GM18519 (cell line): ENCODE measurements around the gene PSENEN.
"Not testable (repeated sequence)": the region's sequence is repeated elsewhere in the genome, so short reads cannot be mapped to it uniquely, and the experiment has no call there.

Experiments used
- ATAC-seq: cut with Tn5 transposase; IDR thresholded peaks from one replicate; pipeline ENCODE4 v1.9.1; 2021; ENCODE audit warnings: mild to moderate bottlenecking, moderate library complexity; ENCODE audit not compliant: unreplicated experiment, low FRiP score

The PSENEN gene

GRCh38 chr19:35786299-35787160 is 41.1 kb downstream of the PSENEN start:
- no peak for ATAC-seq

- ATAC-seq = no peak
Measured at GRCh38 chr19:35787227-35787799, 41.9 kb downstream of the PSENEN start.

- no peak for ATAC-seq
Measured at GRCh38 chr19:35788205-35788960, 42.9 kb downstream of the PSENEN start.

- ATAC-seq = no peak
Measured at GRCh38 chr19:35789195-35789977, 43.9 kb downstream of the PSENEN start.

GRCh38 chr19:35789978-35790944 is 44.8 kb downstream of the PSENEN start:
- ATAC-seq = no peak

- no peak for ATAC-seq
Measured at GRCh38 chr19:35790981-35791813, 45.7 kb downstream of the PSENEN start.

- ATAC-seq = no peak
Measured at GRCh38 chr19:35791814-35792279, 46.4 kb downstream of the PSENEN start.

- ATAC-seq = no peak
Measured at GRCh38 chr19:35792312-35792711, 46.9 kb downstream of the PSENEN start.

- no peak for ATAC-seq
Measured at GRCh38 chr19:35792888-35793287, 47.4 kb downstream of the PSENEN start.

- no peak for ATAC-seq
Measured at GRCh38 chr19:35793381-35794165, 48.1 kb downstream of the PSENEN start.

- ATAC-seq = not testable (repeated sequence)
Measured at GRCh38 chr19:35795564-35795963, 50.1 kb downstream of the PSENEN start.
